Measurements from ENCODE around the gene ADAMTSL1. TPM values are rescaled to one million over a fixed set of nuclear protein-coding genes. Genes with fewer than 3 reads are reported as not detected.

The ADAMTSL1 gene
- total RNA-seq, 2 experiments from 2014 or later: not detected

- Histone ChIP-seq H3K9me3 (ENCODE audit: low read length) (no peaks in the 10 kb centered on the region), H3K36me3 (ENCODE audit: insufficient read depth, low read length) (no peaks in the 10 kb centered on the region), H3K4me3 (ENCODE audit: low read depth, low read length, poor library complexity, severe bottlenecking) (no peak overlapping the region), H3K9me2 (ENCODE audit: insufficient read depth, low read length) (no peaks in the 10 kb centered on the region), H4K20me1 (ENCODE audit: insufficient read depth, low read length) (no peaks in the 10 kb centered on the region), H3K27ac (ENCODE audit: low read depth, low read length, poor library complexity, severe bottlenecking) (no peak overlapping the region), H2AFZ (ENCODE audit: low read length) (no peak overlapping the region), H3K79me2 (ENCODE audit: insufficient read depth, low read depth, low read length) (no peaks in the 10 kb centered on the region), H3K4me1 (ENCODE audit: insufficient read depth, low read length, poor library complexity, severe bottlenecking) (no peaks in the 10 kb centered on the region), H3K4me2 (ENCODE audit: low read length) (no peak overlapping the region)
- BruUV-seq (replicated peaks): no TSS peak
- intact Hi-C loops (cut with micrococcal nuclease; ENCODE audit: unreplicated experiment): no loop called here
- CTCF ChIA-PET (ENCODE audit: unreplicated experiment): no interaction called here
- TF ChIP-seq EZH2phosphoT487 (IDR thresholded peaks at IDR 0.05; ENCODE audit: borderline replicate concordance, low read depth, low read length) (no peak), CTCF (conservative IDR thresholded peaks at IDR 0.05; ENCODE audit: low read length) (no peak)
- DNase-seq (ENCODE audit: low spot score): no peak
- POLR2A ChIA-PET: interaction anchor here (0.6 to 1.0 kb wide), 2 partner anchors 11 to 483 kb away, joined by 3 to 4 read pairs; no protein-coding TSS in a partner anchor
Observed at GRCh38 chr9:18554244-18554643, 80.3 kb downstream of the ADAMTSL1 start.

GRCh38 chr9:18555105-18555883, 81.3 kb downstream of the ADAMTSL1 start:
- POLR2A ChIA-PET: interaction anchor here (0.6 kb wide), 2 partner anchors 482 to 1114 kb away, joined by 3 to 4 read pairs; no protein-coding TSS in a partner anchor
- intact Hi-C loops (cut with micrococcal nuclease; ENCODE audit: unreplicated experiment): no loop called here

More at GRCh38 chr9:18555105-18555883, 81.3 kb downstream of the ADAMTSL1 start:
- H3K9me3 ChIP-seq (ENCODE audit: low read length): no peaks in the 10 kb centered on the region
- H4K20me1 ChIP-seq (ENCODE audit: insufficient read depth, low read length): no peaks in the 10 kb centered on the region
- H3K79me2 ChIP-seq (ENCODE audit: insufficient read depth, low read depth, low read length): no peaks in the 10 kb centered on the region
- no peaks in the 10 kb centered on the region for H3K36me3 ChIP-seq (ENCODE audit: insufficient read depth, low read length)
- no peaks in the 10 kb centered on the region for H3K4me1 ChIP-seq (ENCODE audit: insufficient read depth, low read length, poor library complexity, severe bottlenecking)
- no peaks in the 10 kb centered on the region for H3K9me2 ChIP-seq (ENCODE audit: insufficient read depth, low read length)
- H3K4me3 ChIP-seq (ENCODE audit: low read depth, low read length, poor library complexity, severe bottlenecking): no peak overlapping the region
- CTCF ChIA-PET (ENCODE audit: unreplicated experiment): no interaction called here
- no peak overlapping the region for H3K27ac ChIP-seq (ENCODE audit: low read depth, low read length, poor library complexity, severe bottlenecking)
- no peak for TF ChIP-seq CTCF (conservative IDR thresholded peaks at IDR 0.05; ENCODE audit: low read length)
- BruUV-seq (replicated peaks): no TSS peak
- H3K4me2 ChIP-seq (ENCODE audit: low read length): no peak overlapping the region
- no peak for DNase-seq (ENCODE audit: low spot score)
- no peak overlapping the region for H2AFZ ChIP-seq (ENCODE audit: low read length)
